GM21360 (cell line): ENCODE results near the gene MEGF9.
"Not testable (repeated sequence)": the region's sequence is repeated elsewhere in the genome, so short reads cannot be mapped to it uniquely, and the experiment has no call there.

Experiments
- ATAC-seq: cut with Tn5 transposase; IDR thresholded peaks from one replicate; pipeline ENCODE4 v1.9.1; 2021; ENCODE audit warnings: mild to moderate bottlenecking, moderate library complexity; ENCODE audit not compliant: unreplicated experiment

The MEGF9 gene

GRCh38 chr9:120714088-120714845, at the start of gene MEGF9:
Gene MEGF9, minus strand, starts transcription at chr9:120714470. Its CDS starts 112 bp downstream, at chr9:120714358.
- peak; percentile 91 for ATAC-seq

GRCh38 chr9:120761006-120761405, 46.7 kb upstream of the MEGF9 start:
- ATAC-seq, result no peak

GRCh38 chr9:120759755-120760400, 45.6 kb upstream of the MEGF9 start:
- no peak for ATAC-seq

GRCh38 chr9:120758544-120758943, 44.3 kb upstream of the MEGF9 start:
- no peak for ATAC-seq

GRCh38 chr9:120757026-120757913, 43.0 kb upstream of the MEGF9 start:
- ATAC-seq, result no peak

- ATAC-seq, result no peak
These were observed 42.3 kb upstream of the MEGF9 start for GRCh38 chr9:120756531-120756930.

GRCh38 chr9:120755810-120756434, 41.7 kb upstream of the MEGF9 start:
- ATAC-seq, result no peak

- ATAC-seq, result peak; percentile 55
These were observed 40.8 kb upstream of the MEGF9 start for GRCh38 chr9:120755044-120755443.

GRCh38 chr9:120750421-120750820, 36.2 kb upstream of the MEGF9 start:
- ATAC-seq, result no peak

GRCh38 chr9:120746366-120746765, 32.1 kb upstream of the MEGF9 start:
- not testable (repeated sequence) for ATAC-seq

- no peak for ATAC-seq
These were observed 31.0 kb upstream of the MEGF9 start for GRCh38 chr9:120745278-120745677.

- ATAC-seq, result peak; percentile 82
These were observed 28.7 kb upstream of the MEGF9 start for GRCh38 chr9:120742951-120743416.

GRCh38 chr9:120741701-120742100, 27.4 kb upstream of the MEGF9 start:
- ATAC-seq, result no peak

- ATAC-seq, result no peak
These were observed 26.9 kb upstream of the MEGF9 start for GRCh38 chr9:120741191-120741590.

- no peak for ATAC-seq
These were observed 25.9 kb upstream of the MEGF9 start for GRCh38 chr9:120740132-120740531.

GRCh38 chr9:120737416-120738165, 23.3 kb upstream of the MEGF9 start:
- ATAC-seq, result no peak

GRCh38 chr9:120736881-120737280, 22.6 kb upstream of the MEGF9 start:
- ATAC-seq, result no peak

- ATAC-seq, result no peak
These were observed 21.3 kb upstream of the MEGF9 start for GRCh38 chr9:120735415-120736126.

- no peak for ATAC-seq
These were observed 20.5 kb upstream of the MEGF9 start for GRCh38 chr9:120734607-120735410.
